Hematopoietic multipotent progenitor cell treated with erythropoietin and hydrocortisone succinate and interleukin-3 and kit ligand, for 8 days (in vitro differentiated cells): ENCODE data around the gene PTGER1.
"Not testable (repeated sequence)": the region's sequence is repeated elsewhere in the genome, so short reads cannot be mapped to it uniquely, and the experiment has no call there.

Experiments
- DNase-seq: peaks from one replicate; pipeline ENCODE4 v3.0.0-alpha.2; 2015

Gene PTGER1

DNA sequence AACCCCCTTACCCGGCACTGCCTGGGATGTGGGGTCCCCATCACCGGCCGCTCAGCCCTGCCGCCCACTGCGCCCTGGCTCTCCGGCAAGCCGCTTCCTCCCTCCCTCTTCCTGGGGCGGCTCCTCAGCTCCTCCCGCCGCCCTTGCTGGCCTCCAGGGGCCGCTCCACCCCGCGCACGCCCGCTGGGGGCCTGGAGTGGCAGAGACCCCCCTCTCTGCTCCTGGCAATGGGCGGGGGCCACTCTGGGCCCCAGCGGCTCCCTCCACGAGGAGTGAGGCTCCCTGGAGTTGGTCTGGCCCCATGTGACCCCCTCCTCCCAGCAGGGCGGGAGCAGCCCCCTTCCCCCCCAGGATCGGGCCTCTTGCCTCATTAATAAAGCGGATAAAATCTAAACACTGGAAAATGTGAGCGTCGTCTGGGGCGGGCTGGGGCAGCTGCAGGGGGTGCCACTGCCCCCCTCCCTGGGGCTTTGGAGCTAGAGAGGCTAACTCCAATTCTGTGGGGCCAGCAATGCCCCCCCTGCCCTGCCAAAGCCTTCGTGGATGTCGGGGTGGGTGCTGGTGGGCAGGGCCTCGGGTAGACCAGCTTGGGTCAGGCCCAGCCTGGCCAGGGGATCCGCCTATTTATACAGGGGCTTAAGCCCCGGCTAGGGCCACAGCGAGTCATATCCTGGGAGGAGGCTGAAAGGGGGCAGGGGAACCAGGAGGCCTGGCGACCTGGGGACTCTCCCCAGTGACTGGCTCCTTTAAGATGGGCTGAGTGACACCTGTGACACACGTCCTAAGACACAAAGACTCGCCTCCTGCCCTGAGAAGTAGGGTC, at the start of gene PTGER1:
TSS of gene PTGER1 (minus strand) at position 104 of the 823 bp plus-strand sequence. CDS start 1,034 bp downstream, outside the sequence.
- no peak for DNase-seq

- no peak for DNase-seq
These were observed 45.4 kb upstream of the PTGER1 start for GRCh38 chr19:14520543-14520942.

DNA sequence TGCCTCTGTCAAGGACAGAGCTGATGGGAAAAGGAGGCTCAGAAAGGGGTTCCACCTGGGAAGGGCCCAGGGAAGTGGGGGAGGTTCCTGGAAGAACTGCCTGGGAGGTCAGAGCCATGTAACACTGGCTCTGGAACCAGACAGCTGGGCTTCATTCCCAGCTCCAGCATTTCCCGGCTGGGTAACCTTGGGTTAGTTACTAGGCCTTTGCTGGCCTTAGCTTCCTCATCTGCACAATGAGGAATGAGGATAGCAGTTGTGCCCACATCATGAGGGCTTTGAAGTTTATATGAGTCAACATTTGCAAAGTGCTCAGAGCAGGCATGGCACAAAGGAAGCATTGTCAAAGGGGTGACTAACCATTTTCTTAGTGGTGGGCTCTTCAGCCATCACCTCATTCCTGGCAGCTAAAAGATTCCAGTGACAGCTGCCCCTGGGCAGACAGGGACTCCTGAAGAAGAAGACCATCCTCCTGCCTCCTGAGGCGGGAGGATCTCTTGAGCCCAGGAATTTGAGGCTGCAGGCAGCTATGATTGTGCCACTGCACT, 44.8 kb upstream of the PTGER1 start:
- DNase-seq: no peak

DNA sequence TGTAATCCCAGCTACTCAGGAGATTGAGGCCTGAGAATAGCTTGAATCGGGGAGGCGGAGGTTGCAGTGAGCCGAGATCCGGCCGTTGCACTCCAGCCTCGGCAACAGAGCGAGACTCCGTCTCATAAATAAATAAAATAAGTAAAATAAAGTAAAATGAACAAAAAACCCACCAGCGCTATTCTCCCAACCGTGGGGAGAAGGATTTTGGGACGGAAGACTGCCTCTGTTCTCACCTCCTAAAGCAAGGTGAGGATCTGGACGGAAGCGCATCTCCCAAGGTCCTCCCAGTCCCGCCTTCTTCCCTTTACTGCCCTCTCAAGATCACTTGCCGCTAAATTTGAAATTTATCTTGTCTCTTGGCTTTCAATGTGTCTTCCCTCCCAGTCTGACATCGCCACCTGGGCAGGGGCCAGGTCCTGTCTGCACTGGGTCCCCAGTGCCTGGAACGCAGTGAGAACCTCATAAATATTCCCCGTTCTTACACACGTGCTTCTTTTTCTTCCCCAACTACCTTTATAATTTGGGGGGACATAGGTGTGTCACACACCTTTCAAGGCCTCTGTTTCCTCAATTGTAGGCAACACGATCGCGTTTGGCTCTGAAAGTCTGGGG, 44.2 kb upstream of the PTGER1 start:
- DNase-seq: no peak

- DNase-seq: peak; percentile 79
These were observed 42.8 kb upstream of the PTGER1 start, which contains the start of gene DNAJB1 for GRCh38 chr19:14517840-14518505. Gene DNAJB1, minus strand, starts transcription at chr19:14518397. Its CDS starts 48 bp downstream, at chr19:14518349.

- no peak for DNase-seq
These were observed 42.3 kb upstream of the PTGER1 start for GRCh38 chr19:14517446-14517839.

GRCh38 chr19:14516746-14517438, 41.7 kb upstream of the PTGER1 start:
- DNase-seq: no peak

GRCh38 chr19:14516048-14516534, 40.9 kb upstream of the PTGER1 start:
- no peak for DNase-seq

GRCh38 chr19:14515501-14516047, 40.4 kb upstream of the PTGER1 start:
- no peak for DNase-seq

GRCh38 chr19:14514215-14514863, 39.2 kb upstream of the PTGER1 start:
- DNase-seq: no peak

DNA sequence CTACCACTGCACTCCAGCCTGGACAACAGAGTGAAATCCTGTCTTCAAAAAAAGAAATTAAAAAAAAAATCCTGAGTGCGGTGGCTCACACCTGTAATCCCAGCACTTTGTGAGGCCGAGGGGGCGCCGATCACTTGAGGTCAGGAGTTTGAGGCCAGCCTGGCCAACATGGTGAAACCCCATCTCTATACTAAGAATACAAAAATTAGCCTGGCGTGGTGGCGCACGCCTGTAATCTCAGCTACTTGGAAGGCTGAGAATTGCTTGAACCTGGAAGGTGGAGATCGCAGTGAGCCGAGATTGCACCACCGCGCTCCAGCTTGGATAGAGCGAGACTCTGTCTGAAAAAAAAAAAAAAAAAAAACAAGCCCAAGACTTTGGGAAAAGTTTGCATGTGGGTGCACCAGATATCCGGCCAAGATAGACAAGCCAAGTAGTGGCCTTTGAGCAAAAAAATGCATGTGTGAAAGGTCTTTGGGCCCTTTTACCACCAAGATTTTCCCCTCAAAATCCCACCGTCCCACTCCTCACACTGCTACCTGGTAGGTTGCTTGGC, 37.3 kb upstream of the PTGER1 start:
- DNase-seq: no peak

- no peak for DNase-seq
These were observed 36.1 kb upstream of the PTGER1 start for GRCh38 chr19:14511229-14511593.

GRCh38 chr19:14510311-14511228, 35.4 kb upstream of the PTGER1 start:
- DNase-seq: no peak

DNA sequence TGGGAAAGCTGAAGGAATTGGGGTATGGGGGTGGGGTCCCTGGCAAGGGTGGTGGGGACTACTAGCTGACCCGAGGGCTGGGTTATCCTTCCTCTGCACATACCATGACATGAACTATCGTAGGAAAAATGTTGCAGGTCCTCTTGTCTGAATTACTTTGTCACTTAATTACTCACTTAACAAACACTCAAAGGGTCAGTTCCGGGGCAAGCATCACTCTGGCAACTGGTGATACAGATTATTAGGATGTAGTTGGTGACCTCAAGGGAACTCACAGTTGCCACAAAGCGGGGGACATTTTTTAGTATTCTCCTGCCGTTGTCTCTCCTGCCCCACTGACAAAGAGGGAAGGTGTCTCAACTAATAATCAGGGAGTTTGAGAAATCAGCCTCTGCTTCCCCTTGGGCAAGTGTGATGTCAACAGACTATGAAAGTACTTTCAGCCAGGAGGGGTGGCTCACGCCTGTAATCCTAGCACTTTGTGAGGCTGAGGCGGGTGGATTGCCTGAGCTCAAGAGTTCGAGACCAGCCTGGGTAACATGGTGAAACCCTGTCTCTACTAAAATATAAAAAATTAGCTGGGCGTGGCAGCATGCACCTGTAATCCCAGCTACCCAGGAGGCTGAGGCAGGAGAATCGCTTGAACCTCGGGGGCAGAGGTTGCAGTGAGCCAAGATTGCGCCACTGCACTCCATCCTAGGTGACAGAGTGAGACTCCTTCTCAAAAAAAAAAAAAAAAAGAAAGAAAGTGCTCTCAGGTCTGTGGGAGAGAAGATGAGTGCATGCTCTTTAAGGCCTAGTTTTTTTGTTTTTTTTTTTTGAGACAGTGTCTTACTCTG, 32.8 kb upstream of the PTGER1 start:
- no peak for DNase-seq

DNA sequence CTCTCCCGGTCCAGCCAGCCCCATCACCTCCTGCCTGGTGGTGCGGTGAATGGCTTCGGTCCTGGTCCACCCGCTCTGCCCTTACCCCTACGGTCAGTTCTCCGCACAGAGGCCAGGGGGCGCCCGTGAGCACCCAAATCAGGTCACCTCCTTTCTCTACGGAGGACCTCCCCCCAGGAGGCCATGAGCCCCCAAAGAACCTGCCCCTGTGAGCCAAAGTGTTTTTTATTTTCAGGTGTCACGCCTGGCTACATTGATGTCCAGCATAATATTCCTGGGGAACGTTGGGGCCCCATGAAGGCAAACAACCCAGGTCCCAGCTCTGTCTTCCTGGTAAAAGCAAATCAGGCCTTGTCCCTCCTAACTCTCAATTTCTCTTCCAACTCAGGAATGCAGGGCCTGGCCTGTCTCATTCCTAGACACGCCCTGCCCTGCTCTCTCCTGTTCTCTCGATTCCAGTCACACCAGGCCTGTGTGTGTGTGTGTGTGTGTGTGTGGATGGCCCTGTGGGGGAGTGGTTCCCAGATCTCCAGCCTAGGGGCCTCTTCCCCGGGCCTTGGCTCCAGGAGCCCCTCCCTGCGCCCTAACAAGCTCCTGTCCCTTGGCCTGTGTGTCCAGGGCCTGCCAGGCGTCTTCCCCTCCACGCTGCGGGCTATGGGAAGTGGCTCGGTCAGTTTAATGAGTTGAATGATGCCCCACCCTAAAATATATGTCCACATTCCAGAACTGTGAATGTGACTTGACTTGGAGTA, 30.5 kb upstream of the PTGER1 start:
- peak; percentile 70 for DNase-seq

DNA sequence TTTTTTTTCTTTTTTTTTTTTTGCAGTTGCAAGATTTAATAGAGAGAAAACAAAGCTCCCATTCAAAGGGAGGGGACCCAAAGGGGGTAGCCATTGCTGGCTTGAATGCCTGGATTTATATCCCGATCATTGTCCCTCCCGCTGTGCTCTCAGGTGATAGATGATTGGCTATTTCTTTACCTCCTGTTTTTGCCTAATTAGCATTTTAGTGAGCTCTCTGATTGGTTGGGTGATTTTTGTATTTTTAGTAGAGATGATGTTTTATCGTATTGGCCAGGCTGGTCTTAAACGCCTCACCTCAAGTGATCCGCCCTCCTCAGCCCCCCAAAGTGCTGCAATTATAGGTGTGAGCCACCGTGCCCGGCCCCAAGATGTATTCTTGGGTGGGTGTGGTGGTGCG, 29.4 kb upstream of the PTGER1 start:
- DNase-seq: not testable (repeated sequence)

- no peak for DNase-seq
These were observed 28.1 kb upstream of the PTGER1 start for GRCh38 chr19:14503285-14503684.

DNA sequence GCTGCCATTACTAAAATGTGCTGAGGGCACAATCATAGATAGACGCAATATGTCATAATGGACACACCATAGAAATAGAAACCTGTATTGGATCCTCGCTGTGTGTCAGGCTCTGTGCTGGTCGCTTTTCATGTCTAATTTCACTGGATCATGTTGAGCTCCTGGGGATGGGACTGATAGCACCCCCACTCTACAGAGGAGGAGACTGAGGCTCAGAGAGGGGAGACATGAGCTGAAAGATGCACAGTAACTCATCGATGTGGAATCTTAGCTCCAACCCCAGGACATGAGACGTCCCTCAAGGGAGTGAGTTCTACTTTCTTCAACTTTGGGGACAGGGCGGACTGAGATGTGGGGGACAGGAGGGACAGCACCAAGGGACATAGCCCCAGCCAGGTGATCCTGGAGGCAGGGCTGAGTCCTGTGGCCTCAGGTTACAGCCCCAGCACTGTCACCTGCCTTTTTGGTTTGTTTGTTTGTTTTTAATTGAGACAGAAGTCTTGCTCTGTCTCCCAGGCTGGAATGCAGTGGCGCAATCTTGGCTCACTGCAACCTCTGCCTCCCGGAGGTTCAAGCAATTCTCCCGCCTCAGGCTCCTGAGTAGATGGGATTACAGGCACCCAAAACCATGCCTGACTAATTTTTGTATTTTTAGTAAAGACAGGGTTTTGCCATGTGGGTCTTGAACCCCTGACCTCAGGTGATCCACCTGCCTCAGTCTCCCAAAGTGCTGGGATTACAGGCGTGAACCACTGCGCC, 27.4 kb upstream of the PTGER1 start:
- DNase-seq: no peak
